ENCODE measurements around the gene ZFP57. TPM values are rescaled to one million over a fixed set of nuclear protein-coding genes. Genes with fewer than 3 reads are reported as not detected.

ZFP57 gene
- total and polyA plus RNA-seq, 2 experiments from 2014 or later, result not detected

GRCh38 chr6:29656157-29656556 is 24.8 kb downstream of the ZFP57 start:
- TF ChIP-seq EZH2 (IDR thresholded peaks at IDR 0.05; ENCODE audit: borderline replicate concordance), result no peak
- no peak for TF ChIP-seq EZH2phosphoT487 (IDR thresholded peaks at IDR 0.05; ENCODE audit: low read depth, severe bottlenecking, unreplicated experiment)
- no peak for TF ChIP-seq CTCF (IDR thresholded peaks at IDR 0.05; ENCODE audit: poor library complexity)
- Histone ChIP-seq H3K4me3 (no peak overlapping the region), H3K27ac (no peak overlapping the region), H4K20me1 (ENCODE audit: insufficient read depth, poor library complexity, severe bottlenecking) (no peaks in the 10 kb centered on the region), H3K79me2 (no peaks in the 10 kb centered on the region), H3K27me3 (peaks cover 6% of the 10 kb centered on the region), H3K9me3 (ENCODE audit: low read depth) (no peaks in the 10 kb centered on the region), H2AFZ (no peak overlapping the region), H3K36me3 (replicated peaks; ENCODE audit: insufficient read depth, low read depth) (no peaks in the 10 kb centered on the region), H3K9me2 (replicated peaks; ENCODE audit: insufficient read depth) (no peaks in the 10 kb centered on the region), H3K4me1 (ENCODE audit: insufficient read depth) (no peaks in the 10 kb centered on the region), H3K4me2 (no peak overlapping the region)
- DNase-seq (ENCODE audit: low spot score), result no peak
- 57% methylated on average over 2 of the region's 2 CpGs for WGBS (ENCODE audit: low lambda C conversion rate, missing lambda C conversion rate)

GRCh38 chr6:29655658-29656057 is 25.3 kb downstream of the ZFP57 start:
- H4K20me1 ChIP-seq (ENCODE audit: insufficient read depth, poor library complexity, severe bottlenecking), result no peaks in the 10 kb centered on the region
- no peaks in the 10 kb centered on the region for H3K36me3 ChIP-seq (replicated peaks; ENCODE audit: insufficient read depth, low read depth)
- H3K27me3 ChIP-seq, result peaks cover 6% of the 10 kb centered on the region
- H3K4me3 ChIP-seq, result no peak overlapping the region
- no peak for DNase-seq (ENCODE audit: low spot score)
- H3K9me2 ChIP-seq (replicated peaks; ENCODE audit: insufficient read depth), result no peaks in the 10 kb centered on the region
- no peak overlapping the region for H3K4me2 ChIP-seq
- H3K27ac ChIP-seq, result no peak overlapping the region
- TF ChIP-seq EZH2 (IDR thresholded peaks at IDR 0.05; ENCODE audit: borderline replicate concordance), result no peak
- no peak for TF ChIP-seq CTCF (IDR thresholded peaks at IDR 0.05; ENCODE audit: poor library complexity)
- TF ChIP-seq EZH2phosphoT487 (IDR thresholded peaks at IDR 0.05; ENCODE audit: low read depth, severe bottlenecking, unreplicated experiment), result no peak
- no peaks in the 10 kb centered on the region for H3K4me1 ChIP-seq (ENCODE audit: insufficient read depth)
- WGBS (ENCODE audit: low lambda C conversion rate, missing lambda C conversion rate), result 85% methylated on average over 6 of the region's 6 CpGs
- no peak overlapping the region for H2AFZ ChIP-seq
- no peaks in the 10 kb centered on the region for H3K79me2 ChIP-seq
- H3K9me3 ChIP-seq (ENCODE audit: low read depth), result no peaks in the 10 kb centered on the region

GRCh38 chr6:29653452-29654038 is 27.4 kb downstream of the ZFP57 start:
- Histone ChIP-seq H3K27me3 (peaks cover 6% of the 10 kb centered on the region), H3K4me3 (no peak overlapping the region), H2AFZ (no peak overlapping the region), H3K9me2 (replicated peaks; ENCODE audit: insufficient read depth) (no peaks in the 10 kb centered on the region), H4K20me1 (ENCODE audit: insufficient read depth, poor library complexity, severe bottlenecking) (no peaks in the 10 kb centered on the region), H3K9me3 (ENCODE audit: low read depth) (no peaks in the 10 kb centered on the region), H3K4me1 (ENCODE audit: insufficient read depth) (no peaks in the 10 kb centered on the region), H3K36me3 (replicated peaks; ENCODE audit: insufficient read depth, low read depth) (no peaks in the 10 kb centered on the region), H3K27ac (no peak overlapping the region), H3K4me2 (no peak overlapping the region), H3K79me2 (no peaks in the 10 kb centered on the region)
- peak; percentile 91 for DNase-seq (ENCODE audit: low spot score)
- TF ChIP-seq CTCF (IDR thresholded peaks at IDR 0.05; ENCODE audit: poor library complexity), result peak; percentile 78
- no peak for TF ChIP-seq EZH2phosphoT487 (IDR thresholded peaks at IDR 0.05; ENCODE audit: low read depth, severe bottlenecking, unreplicated experiment)
- no peak for TF ChIP-seq EZH2 (IDR thresholded peaks at IDR 0.05; ENCODE audit: borderline replicate concordance)
- 14% methylated on average over 8 of the region's 8 CpGs for WGBS (ENCODE audit: low lambda C conversion rate, missing lambda C conversion rate)
